Skin epidermis (tissue), 12 donors: ENCODE results near the gene DMPK.

ENCODE experiments used
- H3K27ac ChIP-seq, 21 experiments: fragments of 200-600 bp; sonication (generic) in 11 of 21; one replicate each; pipeline ENCODE4 v1.5.0; 2020; ENCODE audit warnings: mild to moderate bottlenecking in 3 of 21, inconsistent platforms in 2 of 21, moderate library complexity in 2 of 21
- H3K4me3 ChIP-seq, 7 experiments: fragments of 200-600 bp; sonication (generic) in 2 of 7; one replicate each; pipeline ENCODE4 v1.5.0; 2020; ENCODE audit warnings: inconsistent platforms in 2 of 7, mild to moderate bottlenecking in 2 of 7, moderate library complexity in 1 of 7

DMPK gene

GRCh38 chr19:45789035-45789786 lies 6.9 kb upstream of the DMPK start:
- H3K4me3 ChIP-seq: no peak overlapping the region
- H3K27ac ChIP-seq: no peak overlapping the region

- no peak overlapping the region for H3K4me3 ChIP-seq
- H3K27ac ChIP-seq: no peak overlapping the region
These were observed 4.2 kb upstream of the DMPK start for GRCh38 chr19:45786533-45786894.

GRCh38 chr19:45785781-45786532 lies 3.7 kb upstream of the DMPK start:
- Histone ChIP-seq H3K4me3 (no peak overlapping the region), H3K27ac (peak overlapping the region in 7 of 21 experiments; percentile 13 to 84 (median 61))

- H3K4me3 ChIP-seq: no peak overlapping the region
- H3K27ac ChIP-seq: peak overlapping the region in 13 of 21 experiments; percentile 13 to 84 (median 70)
These were observed 2.8 kb upstream of the DMPK start for GRCh38 chr19:45785097-45785496.

GRCh38 chr19:45784096-45784495 lies 1.8 kb upstream of the DMPK start:
- H3K27ac ChIP-seq: peak overlapping the region in 20 of 21 experiments; percentile 5 to 84 (median 70)
- no peak overlapping the region for H3K4me3 ChIP-seq

- Histone ChIP-seq H3K4me3 (peak overlapping the region in 3 of 7 experiments; percentile 31 to 39 (median 36)), H3K27ac (peak overlapping the region in 20 of 21 experiments; percentile 5 to 84 (median 70))
These were observed 813 bp upstream of the DMPK start for GRCh38 chr19:45782820-45783785.

- Histone ChIP-seq H3K4me3 (peak overlapping the region; percentile 28 to 39 (median 34)), H3K27ac (peak overlapping the region in 18 of 21 experiments; percentile 5 to 84 (median 72))
These were observed 802 bp downstream of the DMPK start for GRCh38 chr19:45781214-45782161.

GRCh38 chr19:45780448-45781213 lies 1.7 kb downstream of the DMPK start:
- peak overlapping the region in 1 of 7 experiments; percentile 31 for H3K4me3 ChIP-seq
- peak overlapping the region in 4 of 21 experiments; percentile 5 to 78 (median 56) for H3K27ac ChIP-seq

GRCh38 chr19:45780146-45780447 lies 2.2 kb downstream of the DMPK start:
- no peak overlapping the region for H3K4me3 ChIP-seq
- H3K27ac ChIP-seq: peak overlapping the region in 2 of 21 experiments; percentile 5 to 67

- Histone ChIP-seq H3K4me3 (peak overlapping the region in 2 of 7 experiments; percentile 3 to 30), H3K27ac (peak overlapping the region in 2 of 21 experiments; percentile 5 to 67)
These were observed 2.8 kb downstream of the DMPK start for GRCh38 chr19:45779231-45780145.

- Histone ChIP-seq H3K27ac (no peak overlapping the region), H3K4me3 (no peak overlapping the region)
These were observed 4.2 kb downstream of the DMPK start for GRCh38 chr19:45778010-45778661.

GRCh38 chr19:45777395-45777961 lies 4.8 kb downstream of the DMPK start:
- Histone ChIP-seq H3K27ac (no peak overlapping the region), H3K4me3 (no peak overlapping the region)

GRCh38 chr19:45774765-45775164 lies 7.5 kb downstream of the DMPK start:
- no peak overlapping the region for H3K4me3 ChIP-seq
- H3K27ac ChIP-seq: no peak overlapping the region

GRCh38 chr19:45773384-45773783 lies 8.9 kb downstream of the DMPK start:
- Histone ChIP-seq H3K4me3 (no peak overlapping the region), H3K27ac (no peak overlapping the region)

GRCh38 chr19:45772912-45773311 lies 9.4 kb downstream of the DMPK start:
- Histone ChIP-seq H3K4me3 (no peak overlapping the region), H3K27ac (no peak overlapping the region)

GRCh38 chr19:45772130-45772840 lies 10.0 kb downstream of the DMPK start:
- Histone ChIP-seq H3K4me3 (no peak overlapping the region), H3K27ac (no peak overlapping the region)
